Measurements from ENCODE around the gene MRAP. TPM values are rescaled to one million over a fixed set of nuclear protein-coding genes. Genes with fewer than 3 reads are reported as not detected.

Gene MRAP
- total RNA-seq, 1 experiment from 2014 or later: not detected

DNA sequence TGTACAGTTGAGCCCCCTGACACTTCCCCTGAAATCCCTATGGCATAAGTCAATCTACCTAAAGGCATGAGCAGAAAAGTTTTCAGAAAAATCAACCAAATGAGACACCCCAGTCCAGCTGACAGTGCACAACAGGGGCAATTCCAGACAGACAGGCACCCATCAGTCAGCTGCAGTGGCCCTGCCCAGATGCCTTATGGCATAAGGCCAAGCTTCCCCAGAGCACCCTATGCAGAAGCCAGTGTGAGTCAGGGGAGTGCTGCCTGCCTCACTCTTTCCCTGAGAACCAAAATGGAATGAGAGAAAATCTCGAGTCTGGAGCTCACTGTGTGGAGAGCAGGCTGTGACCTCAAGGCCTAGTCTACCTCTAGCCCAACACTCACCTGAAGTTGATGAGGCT is 38.1 kb downstream of the MRAP start:
- Histone ChIP-seq H3K79me2 (ENCODE audit: insufficient read depth, low read length) (peaks cover 19% of the 10 kb centered on the region; the same call in 1 of the 2 replicates), H4K20me1 (ENCODE audit: insufficient read depth) (peaks cover 8% of the 10 kb centered on the region; the same call in 1 of the 2 replicates), H3K27ac (ENCODE audit: low read depth, low read length) (no peak overlapping the region; the same call in 1 of the 2 replicates), H3K4me1 (ENCODE audit: control insufficient read depth in 1 of 2, insufficient read depth in 2 of 2, low read length in 2 of 2) (peaks cover 13 to 16% of the 10 kb centered on the region in 2 experiments), H3K9me3 (ENCODE audit: control insufficient read depth in 1 of 2, insufficient read depth in 1 of 2, low read depth in 1 of 2, low read length in 2 of 2) (no peaks in the 10 kb centered on the region), H2AFZ (ENCODE audit: low read depth, low read length, poor library complexity, severe bottlenecking) (no peak overlapping the region), H3K36me3 (ENCODE audit: control insufficient read depth in 1 of 2, insufficient read depth in 2 of 2, low read length in 2 of 2) (peaks cover 58 to 70% of the 10 kb centered on the region in 2 experiments), H3K9me2 (ENCODE audit: insufficient read depth) (no peaks in the 10 kb centered on the region), H3K4me2 (ENCODE audit: low read length) (no peak overlapping the region), H3K4me3 (replicated peaks in 1 of 2; ENCODE audit: low read depth in 1 of 2, low read length in 2 of 2) (no peak overlapping the region), H3K27me3 (ENCODE audit: insufficient read depth, low read length) (no peaks in the 10 kb centered on the region), H3K9ac (ENCODE audit: low read length) (no peak overlapping the region)
- ATAC-seq (no peak), DNase-seq (ENCODE audit: low read depth, low spot score) (no peak)
- no TSS peak for BruUV-seq (replicated peaks)
- ChIA-PET POLR2A (no interaction called here), CTCF (no interaction called here), RAD21 (ENCODE audit: low non-redundant PET in 1 of 2, low total read pairs in 2 of 2, uncharacterized antibody in 2 of 2, unreplicated experiment in 2 of 2) (no interaction called here)
- no peak for TF ChIP-seq EZH2phosphoT487 (IDR thresholded peaks at IDR 0.05; ENCODE audit: borderline replicate concordance)
- TF ChIP-seq RAD21 (IDR thresholded peaks at IDR 0.05; ENCODE audit: low read depth): no peak
- no peak for TF ChIP-seq JUND (IDR thresholded peaks at IDR 0.05)
- no peak for TF ChIP-seq EZH2 (IDR thresholded peaks at IDR 0.05)
- no peak for TF ChIP-seq SRF (IDR thresholded peaks at IDR 0.05; ENCODE audit: low read depth)
- no peak for TF ChIP-seq FOSL1 (IDR thresholded peaks at IDR 0.05; ENCODE audit: low read depth)
- TF ChIP-seq, protein P1, sequence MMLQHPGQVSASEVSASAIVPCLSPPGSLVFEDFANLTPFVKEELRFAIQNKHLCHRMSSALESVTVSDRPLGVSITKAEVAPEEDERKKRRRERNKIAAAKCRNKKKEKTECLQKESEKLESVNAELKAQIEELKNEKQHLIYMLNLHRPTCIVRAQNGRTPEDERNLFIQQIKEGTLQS (IDR thresholded peaks at IDR 0.05): no peak
- no peak for TF ChIP-seq ZNF274 (IDR thresholded peaks at IDR 0.05; ENCODE audit: low read depth, low read length)
- TF ChIP-seq, protein P2, sequence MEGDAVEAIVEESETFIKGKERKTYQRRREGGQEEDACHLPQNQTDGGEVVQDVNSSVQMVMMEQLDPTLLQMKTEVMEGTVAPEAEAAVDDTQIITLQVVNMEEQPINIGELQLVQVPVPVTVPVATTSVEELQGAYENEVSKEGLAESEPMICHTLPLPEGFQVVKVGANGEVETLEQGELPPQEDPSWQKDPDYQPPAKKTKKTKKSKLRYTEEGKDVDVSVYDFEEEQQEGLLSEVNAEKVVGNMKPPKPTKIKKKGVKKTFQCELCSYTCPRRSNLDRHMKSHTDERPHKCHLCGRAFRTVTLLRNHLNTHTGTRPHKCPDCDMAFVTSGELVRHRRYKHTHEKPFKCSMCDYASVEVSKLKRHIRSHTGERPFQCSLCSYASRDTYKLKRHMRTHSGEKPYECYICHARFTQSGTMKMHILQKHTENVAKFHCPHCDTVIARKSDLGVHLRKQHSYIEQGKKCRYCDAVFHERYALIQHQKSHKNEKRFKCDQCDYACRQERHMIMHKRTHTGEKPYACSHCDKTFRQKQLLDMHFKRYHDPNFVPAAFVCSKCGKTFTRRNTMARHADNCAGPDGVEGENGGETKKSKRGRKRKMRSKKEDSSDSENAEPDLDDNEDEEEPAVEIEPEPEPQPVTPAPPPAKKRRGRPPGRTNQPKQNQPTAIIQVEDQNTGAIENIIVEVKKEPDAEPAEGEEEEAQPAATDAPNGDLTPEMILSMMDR (IDR thresholded peaks at IDR 0.05 in 2 of 3, conservative IDR thresholded peaks at IDR 0.05 in 1 of 3; ENCODE audit: borderline replicate concordance in 1 of 3, insufficient read depth in 1 of 3, low read depth in 2 of 3, low read length in 2 of 3): no peak
- no peak for TF ChIP-seq ELF1 (IDR thresholded peaks at IDR 0.05; ENCODE audit: borderline replicate concordance, low read depth)
- no peak for TF ChIP-seq ZFX (IDR thresholded peaks at IDR 0.05)
- no peak for TF ChIP-seq POLR2AphosphoS5 (IDR thresholded peaks at IDR 0.05; ENCODE audit: low read depth, low read length)
- TF ChIP-seq SIN3A (IDR thresholded peaks at IDR 0.05; ENCODE audit: low read depth): no peak
- TF ChIP-seq POLR2A (IDR thresholded peaks at IDR 0.05; ENCODE audit: borderline replicate concordance, extremely low read depth, insufficient read depth, insufficient read length): no peak
- no peak for TF ChIP-seq SP1 (IDR thresholded peaks at IDR 0.05; ENCODE audit: low read depth)
- no peak for TF ChIP-seq TCF7L2 (IDR thresholded peaks at IDR 0.05; ENCODE audit: borderline replicate concordance, extremely low read depth, insufficient read depth, insufficient read length)
- TF ChIP-seq, protein P3, sequence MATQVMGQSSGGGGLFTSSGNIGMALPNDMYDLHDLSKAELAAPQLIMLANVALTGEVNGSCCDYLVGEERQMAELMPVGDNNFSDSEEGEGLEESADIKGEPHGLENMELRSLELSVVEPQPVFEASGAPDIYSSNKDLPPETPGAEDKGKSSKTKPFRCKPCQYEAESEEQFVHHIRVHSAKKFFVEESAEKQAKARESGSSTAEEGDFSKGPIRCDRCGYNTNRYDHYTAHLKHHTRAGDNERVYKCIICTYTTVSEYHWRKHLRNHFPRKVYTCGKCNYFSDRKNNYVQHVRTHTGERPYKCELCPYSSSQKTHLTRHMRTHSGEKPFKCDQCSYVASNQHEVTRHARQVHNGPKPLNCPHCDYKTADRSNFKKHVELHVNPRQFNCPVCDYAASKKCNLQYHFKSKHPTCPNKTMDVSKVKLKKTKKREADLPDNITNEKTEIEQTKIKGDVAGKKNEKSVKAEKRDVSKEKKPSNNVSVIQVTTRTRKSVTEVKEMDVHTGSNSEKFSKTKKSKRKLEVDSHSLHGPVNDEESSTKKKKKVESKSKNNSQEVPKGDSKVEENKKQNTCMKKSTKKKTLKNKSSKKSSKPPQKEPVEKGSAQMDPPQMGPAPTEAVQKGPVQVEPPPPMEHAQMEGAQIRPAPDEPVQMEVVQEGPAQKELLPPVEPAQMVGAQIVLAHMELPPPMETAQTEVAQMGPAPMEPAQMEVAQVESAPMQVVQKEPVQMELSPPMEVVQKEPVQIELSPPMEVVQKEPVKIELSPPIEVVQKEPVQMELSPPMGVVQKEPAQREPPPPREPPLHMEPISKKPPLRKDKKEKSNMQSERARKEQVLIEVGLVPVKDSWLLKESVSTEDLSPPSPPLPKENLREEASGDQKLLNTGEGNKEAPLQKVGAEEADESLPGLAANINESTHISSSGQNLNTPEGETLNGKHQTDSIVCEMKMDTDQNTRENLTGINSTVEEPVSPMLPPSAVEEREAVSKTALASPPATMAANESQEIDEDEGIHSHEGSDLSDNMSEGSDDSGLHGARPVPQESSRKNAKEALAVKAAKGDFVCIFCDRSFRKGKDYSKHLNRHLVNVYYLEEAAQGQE (IDR thresholded peaks at IDR 0.05; ENCODE audit: low read depth): no peak
- intact Hi-C loops (cut with micrococcal nuclease): no loop called here

Measured in HCT116 (cell line).